Astrocyte (in vitro differentiated cells and primary cell): ENCODE data around the gene ATP5PO.

Source experiments
- CTCF ChIP-seq: IDR thresholded peaks from 2 replicates; pipeline ENCODE4 v1.5.1; 2011; ENCODE audit warnings: low read depth, mild to moderate bottlenecking, inconsistent platforms, low read length, moderate library complexity; ENCODE audit not compliant: insufficient read depth
- EZH2 ChIP-seq: IDR thresholded peaks from 2 replicates; pipeline ENCODE4 v1.6.1; 2012; ENCODE audit warnings: mild to moderate bottlenecking, low read length, inconsistent platforms; ENCODE audit not compliant: insufficient read depth

- TF ChIP-seq EZH2 (no peak), CTCF (no peak)
Observed at GRCh38 chr21:33943293-33943692, 27.7 kb upstream of the ATP5PO start.
